Measurements from ENCODE around the gene ZWINT.

ZWINT gene, protein sequence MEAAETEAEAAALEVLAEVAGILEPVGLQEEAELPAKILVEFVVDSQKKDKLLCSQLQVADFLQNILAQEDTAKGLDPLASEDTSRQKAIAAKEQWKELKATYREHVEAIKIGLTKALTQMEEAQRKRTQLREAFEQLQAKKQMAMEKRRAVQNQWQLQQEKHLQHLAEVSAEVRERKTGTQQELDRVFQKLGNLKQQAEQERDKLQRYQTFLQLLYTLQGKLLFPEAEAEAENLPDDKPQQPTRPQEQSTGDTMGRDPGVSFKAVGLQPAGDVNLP

DNA sequence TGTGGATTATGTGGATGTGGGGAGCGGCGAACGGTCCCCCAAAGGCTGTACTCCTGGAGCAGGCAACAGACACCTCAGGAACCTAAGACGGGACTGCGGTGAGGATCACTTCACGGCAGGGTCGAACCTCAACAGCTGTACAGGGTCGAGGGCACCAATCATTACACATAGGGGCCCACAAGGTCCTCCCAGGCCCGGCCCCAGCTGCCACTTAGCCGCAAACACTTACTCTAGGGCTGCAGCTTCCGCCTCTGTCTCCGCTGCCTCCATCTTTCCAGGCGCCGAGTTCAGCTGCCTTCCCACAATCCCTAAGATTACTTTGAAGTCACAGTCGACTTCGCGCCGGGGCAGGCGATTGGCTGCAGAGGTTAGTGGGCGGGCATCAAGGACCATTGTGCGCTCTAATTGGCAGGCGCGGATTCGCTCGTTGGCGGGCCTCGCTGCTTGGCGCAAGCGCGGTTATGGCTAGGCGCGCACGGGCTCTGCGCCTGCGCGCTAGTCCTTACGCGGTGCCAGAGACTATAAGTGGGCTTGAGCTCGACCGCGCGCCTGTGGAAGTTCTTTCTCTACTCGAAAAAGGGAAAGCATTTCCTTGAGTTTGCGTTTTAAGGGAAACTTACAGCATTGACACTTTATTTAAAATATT is at the start of gene ZWINT:
Gene ZWINT, minus strand, starts transcription at position 293 of the 646 bp plus-strand sequence. Its CDS starts 23 bp downstream, at position 270.
- no peaks in the 10 kb centered on the region for H3K9me3 ChIP-seq (ENCODE audit: control insufficient read depth, insufficient read depth, low read length)
- H3K4me3 ChIP-seq (ENCODE audit: low read depth, low read length), result peak within 1 kb of the TSS; percentile 95
- H3K27ac ChIP-seq (ENCODE audit: low read depth, low read length), result peak within 1 kb of the TSS; percentile 44
- peak within 1 kb of the TSS; percentile 88 for H3K9ac ChIP-seq (ENCODE audit: low read depth, low read length)
- H3K36me3 ChIP-seq (ENCODE audit: control insufficient read depth, insufficient read depth, low read length), result peaks cover 40% of the 10 kb centered on the region
- no peaks in the 10 kb centered on the region for H3K4me1 ChIP-seq (ENCODE audit: control insufficient read depth, insufficient read depth, low read length)
- no peaks in the 10 kb centered on the region for H3K27me3 ChIP-seq (ENCODE audit: control insufficient read depth, insufficient read depth, low read length)

DNA sequence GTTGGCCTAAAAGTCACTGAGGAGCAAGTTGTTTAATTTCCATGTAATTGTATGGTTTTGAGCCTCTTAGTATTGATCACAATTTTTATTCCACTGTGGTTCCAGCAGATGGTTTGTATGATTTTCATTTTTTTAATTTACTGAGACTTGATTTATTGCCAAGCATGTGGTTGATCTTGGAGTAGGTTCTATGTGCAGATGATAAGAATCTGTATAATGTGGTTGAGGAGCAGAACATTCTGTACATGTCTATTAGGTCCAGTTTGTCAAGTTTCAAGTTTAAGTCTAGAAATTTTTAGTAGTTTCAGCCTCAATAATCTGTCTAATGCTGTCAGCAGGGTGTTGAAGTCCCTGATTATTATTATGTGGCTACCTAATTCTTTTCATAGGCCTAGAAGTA is 22.7 kb upstream of the ZWINT start:
- H3K9me3 ChIP-seq (ENCODE audit: control insufficient read depth, insufficient read depth, low read length), result no peaks in the 10 kb centered on the region; the same call in 1 of the 2 replicates
- no peaks in the 10 kb centered on the region for H3K27me3 ChIP-seq (ENCODE audit: control insufficient read depth, insufficient read depth, low read length)
- H3K4me3 ChIP-seq (ENCODE audit: low read depth, low read length), result no peak overlapping the region
- H3K36me3 ChIP-seq (ENCODE audit: control insufficient read depth, insufficient read depth, low read length), result no peaks in the 10 kb centered on the region
- no peak overlapping the region for H3K9ac ChIP-seq (ENCODE audit: low read depth, low read length)
- no peak overlapping the region for H3K27ac ChIP-seq (ENCODE audit: low read depth, low read length)
- H3K4me1 ChIP-seq (ENCODE audit: control insufficient read depth, insufficient read depth, low read length), result no peaks in the 10 kb centered on the region

DNA sequence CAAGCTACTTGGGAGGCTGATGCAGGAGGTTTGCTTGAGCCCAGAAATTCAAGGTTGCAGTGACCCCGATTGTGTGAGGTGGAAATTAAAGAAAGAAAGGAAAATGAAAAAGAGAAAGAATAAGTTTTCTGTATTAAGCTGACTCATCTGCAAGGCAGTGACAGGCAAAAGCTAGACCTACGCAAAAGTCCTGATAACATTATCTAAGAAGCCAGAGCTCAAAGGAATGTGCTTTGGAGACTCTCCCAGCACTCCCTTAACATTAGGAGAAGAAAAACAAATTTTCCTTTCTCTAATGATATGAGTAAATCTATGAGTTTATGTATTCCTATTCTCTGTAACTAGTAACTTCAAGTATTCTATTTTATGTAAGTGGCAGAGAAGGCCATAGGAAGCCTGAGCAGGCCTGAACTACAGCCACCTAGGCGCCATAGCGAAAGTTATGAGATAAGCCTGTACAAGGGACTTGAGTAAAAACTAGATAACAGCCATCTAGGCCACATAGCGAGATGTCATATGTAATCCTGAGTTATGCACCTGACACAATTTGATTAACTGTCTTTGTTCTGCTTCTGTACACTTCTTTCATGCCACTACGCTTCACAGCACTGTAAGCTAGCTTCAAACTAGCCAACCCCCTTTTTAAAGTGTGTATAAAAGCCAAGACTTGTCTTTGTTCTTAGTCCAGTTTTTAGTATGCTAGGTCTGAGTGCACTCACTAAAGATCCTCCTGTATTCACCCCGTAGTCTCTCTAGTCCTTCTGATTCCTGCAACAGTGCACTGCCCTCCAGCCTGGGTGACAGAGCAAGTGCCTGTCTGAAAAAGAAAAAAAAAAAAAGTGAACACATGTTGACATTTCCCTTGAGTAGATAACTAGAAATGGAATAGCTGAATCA is 9.4 kb upstream of the ZWINT start:
- Histone ChIP-seq H3K27me3 (ENCODE audit: control insufficient read depth, insufficient read depth, low read length) (no peaks in the 10 kb centered on the region), H3K4me1 (ENCODE audit: control insufficient read depth, insufficient read depth, low read length) (no peaks in the 10 kb centered on the region), H3K9me3 (ENCODE audit: control insufficient read depth, insufficient read depth, low read length) (peaks cover 25% of the 10 kb centered on the region), H3K27ac (ENCODE audit: low read depth, low read length) (no peak overlapping the region), H3K4me3 (ENCODE audit: low read depth, low read length) (no peak overlapping the region), H3K36me3 (ENCODE audit: control insufficient read depth, insufficient read depth, low read length) (no peaks in the 10 kb centered on the region), H3K9ac (ENCODE audit: low read depth, low read length) (no peak overlapping the region)

DNA sequence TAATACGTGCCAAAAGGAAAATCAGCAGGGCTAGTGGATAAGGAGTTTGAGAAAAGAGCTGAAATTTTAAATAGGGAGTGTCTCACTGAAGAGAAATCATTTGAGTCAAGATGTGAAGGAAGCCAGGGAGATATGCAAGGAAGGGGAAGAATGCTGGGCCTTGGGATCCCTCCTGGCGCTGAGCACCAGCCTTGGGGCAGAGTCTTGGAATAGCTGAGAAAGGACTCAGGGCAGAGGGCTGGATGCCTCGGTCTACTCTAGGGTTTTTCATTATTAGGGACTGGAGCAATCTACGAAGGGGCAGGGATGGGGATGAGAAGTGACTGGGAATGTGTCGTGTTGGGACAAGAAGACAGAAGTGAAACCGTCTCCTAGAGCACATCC is 484 bp downstream of the ZWINT start:
- Histone ChIP-seq H3K27ac (ENCODE audit: low read depth, low read length) (no peak overlapping the region), H3K36me3 (ENCODE audit: control insufficient read depth, insufficient read depth, low read length) (peaks cover 45% of the 10 kb centered on the region), H3K4me3 (ENCODE audit: low read depth, low read length) (peak overlapping the region; percentile 95), H3K9ac (ENCODE audit: low read depth, low read length) (peak overlapping the region; percentile 88), H3K9me3 (ENCODE audit: control insufficient read depth, insufficient read depth, low read length) (no peaks in the 10 kb centered on the region), H3K27me3 (ENCODE audit: control insufficient read depth, insufficient read depth, low read length) (no peaks in the 10 kb centered on the region), H3K4me1 (ENCODE audit: control insufficient read depth, insufficient read depth, low read length) (no peaks in the 10 kb centered on the region)

DNA sequence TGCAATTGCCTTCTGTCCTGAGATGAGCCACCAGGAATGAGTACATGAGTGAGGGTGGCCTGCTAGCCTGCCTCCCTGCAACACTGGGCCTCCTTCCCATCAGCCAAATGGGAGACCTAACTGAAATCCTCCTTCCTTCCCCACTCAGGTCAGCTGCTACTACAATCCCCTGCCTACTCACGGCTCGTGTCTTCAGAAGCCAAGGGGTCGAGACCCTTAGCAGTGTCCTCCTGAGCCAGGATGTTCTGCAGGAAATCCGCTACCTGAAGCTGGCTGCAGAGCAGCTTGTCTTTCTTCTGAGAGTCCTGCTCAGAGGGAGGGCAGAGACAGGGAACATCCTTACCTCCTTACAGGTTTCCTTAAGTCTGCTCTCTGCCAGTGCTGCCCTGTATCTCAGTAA is 1.2 kb downstream of the ZWINT start:
- H3K36me3 ChIP-seq (ENCODE audit: control insufficient read depth, insufficient read depth, low read length), result peaks cover 53% of the 10 kb centered on the region
- peak overlapping the region; percentile 95 for H3K4me3 ChIP-seq (ENCODE audit: low read depth, low read length)
- no peaks in the 10 kb centered on the region for H3K9me3 ChIP-seq (ENCODE audit: control insufficient read depth, insufficient read depth, low read length)
- no peaks in the 10 kb centered on the region for H3K27me3 ChIP-seq (ENCODE audit: control insufficient read depth, insufficient read depth, low read length)
- no peaks in the 10 kb centered on the region for H3K4me1 ChIP-seq (ENCODE audit: control insufficient read depth, insufficient read depth, low read length)
- no peak overlapping the region for H3K9ac ChIP-seq (ENCODE audit: low read depth, low read length)
- H3K27ac ChIP-seq (ENCODE audit: low read depth, low read length), result no peak overlapping the region

DNA sequence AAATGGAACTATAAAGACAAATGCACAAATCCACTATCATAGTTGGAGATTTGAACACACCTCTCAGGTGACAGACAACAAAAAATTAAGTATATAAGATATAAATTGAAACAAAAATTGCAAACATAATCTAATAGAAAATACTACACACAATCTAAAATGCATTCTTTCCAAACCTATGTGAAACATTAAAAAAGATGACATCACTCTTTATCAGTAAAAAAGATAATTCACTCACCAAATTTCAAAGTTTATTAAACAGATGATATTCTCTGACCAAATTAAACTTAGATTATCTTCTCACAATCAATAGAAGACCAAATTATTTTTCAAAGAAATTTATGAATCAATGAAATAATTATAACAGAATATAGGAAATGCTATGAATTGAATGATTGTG is 4.0 kb downstream of the ZWINT start:
- Histone ChIP-seq H3K4me1 (ENCODE audit: control insufficient read depth, insufficient read depth, low read length) (no peaks in the 10 kb centered on the region), H3K9me3 (ENCODE audit: control insufficient read depth, insufficient read depth, low read length) (no peaks in the 10 kb centered on the region), H3K27ac (ENCODE audit: low read depth, low read length) (no peak overlapping the region), H3K4me3 (ENCODE audit: low read depth, low read length) (no peak overlapping the region), H3K9ac (ENCODE audit: low read depth, low read length) (no peak overlapping the region), H3K36me3 (ENCODE audit: control insufficient read depth, insufficient read depth, low read length) (peaks cover 72% of the 10 kb centered on the region), H3K27me3 (ENCODE audit: control insufficient read depth, insufficient read depth, low read length) (no peaks in the 10 kb centered on the region)

DNA sequence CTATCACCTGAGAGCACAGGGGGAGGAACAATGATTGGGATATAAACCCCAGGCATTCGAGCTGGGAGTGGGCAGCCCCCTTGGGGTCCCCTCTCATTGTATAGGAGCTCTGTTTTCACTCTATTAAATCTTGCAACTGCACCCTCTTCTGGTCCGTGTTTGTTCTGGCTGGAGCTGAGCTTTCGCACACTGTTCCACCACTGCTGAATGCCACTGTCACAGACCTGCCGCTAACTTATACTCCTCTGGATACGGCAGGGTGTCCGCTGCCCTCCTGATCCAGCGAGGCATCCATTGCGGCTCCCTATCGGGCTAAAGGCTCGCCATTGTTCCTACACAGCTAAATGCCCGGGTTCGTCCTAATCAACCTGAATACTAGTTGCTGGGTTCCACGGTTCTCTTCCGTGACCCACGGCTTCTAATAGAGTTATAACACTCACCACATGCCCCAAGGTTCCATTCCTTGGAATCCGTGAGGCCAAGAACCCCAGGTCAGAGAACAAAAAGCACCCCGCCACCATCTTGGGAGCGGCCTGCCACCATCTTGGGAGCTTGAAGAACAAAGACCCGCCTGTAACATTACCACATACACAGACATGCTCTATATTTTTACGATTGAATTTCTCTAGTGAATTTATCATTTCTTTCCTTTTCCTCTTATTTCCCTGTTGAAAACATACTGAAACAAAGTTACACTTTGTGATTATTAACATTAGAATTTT is 9.0 kb downstream of the ZWINT start:
- Histone ChIP-seq H3K4me1 (ENCODE audit: control insufficient read depth, insufficient read depth, low read length) (no peaks in the 10 kb centered on the region), H3K27ac (ENCODE audit: low read depth, low read length) (no peak overlapping the region), H3K27me3 (ENCODE audit: control insufficient read depth, insufficient read depth, low read length) (no peaks in the 10 kb centered on the region), H3K4me3 (ENCODE audit: low read depth, low read length) (no peak overlapping the region), H3K36me3 (ENCODE audit: control insufficient read depth, insufficient read depth, low read length) (peaks cover 41% of the 10 kb centered on the region), H3K9ac (ENCODE audit: low read depth, low read length) (no peak overlapping the region), H3K9me3 (ENCODE audit: control insufficient read depth, insufficient read depth, low read length) (no peaks in the 10 kb centered on the region)

DNA sequence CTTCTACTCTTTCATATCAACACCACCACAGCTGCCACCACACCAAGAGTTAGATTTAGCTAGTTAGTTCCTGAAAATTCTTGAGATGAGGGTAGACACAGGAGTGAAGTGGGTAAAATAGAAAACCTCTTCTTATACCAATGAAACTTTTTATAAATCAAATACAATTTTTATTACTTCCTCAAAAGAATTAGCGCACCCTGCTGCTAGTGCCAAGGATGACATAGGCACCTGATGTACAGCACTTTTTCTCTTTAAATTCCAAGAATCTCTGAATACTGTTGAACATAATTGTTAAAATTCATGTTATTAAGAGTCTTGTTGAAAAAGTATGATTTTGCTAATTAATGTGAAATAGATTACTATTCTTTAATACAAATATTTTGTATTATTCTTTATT is 11.4 kb downstream of the ZWINT start:
- H3K9me3 ChIP-seq (ENCODE audit: control insufficient read depth, insufficient read depth, low read length), result no peaks in the 10 kb centered on the region

DNA sequence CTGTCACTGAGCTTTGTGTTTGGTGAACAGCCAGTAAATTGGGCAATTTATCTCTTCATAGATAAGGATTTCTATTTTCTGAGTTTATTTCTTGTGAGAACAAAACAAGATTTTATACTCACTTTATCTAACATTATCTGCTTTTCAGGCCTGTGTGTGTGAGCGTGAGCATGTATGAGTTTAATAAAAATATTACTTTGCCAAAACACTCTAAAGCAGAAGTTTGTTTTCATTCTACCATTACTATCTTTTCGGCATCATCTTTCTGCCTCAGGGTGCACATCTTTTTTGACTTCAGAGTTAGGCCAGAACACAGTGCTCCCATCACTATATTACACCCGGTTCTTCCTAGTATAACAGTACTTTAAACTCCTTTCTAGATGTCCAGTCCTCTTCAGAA is 13.0 kb downstream of the ZWINT start:
- Histone ChIP-seq H3K9ac (ENCODE audit: low read depth, low read length) (no peak overlapping the region), H3K36me3 (ENCODE audit: control insufficient read depth, insufficient read depth, low read length) (peaks cover 3% of the 10 kb centered on the region; the same call in 1 of the 2 replicates), H3K27ac (ENCODE audit: low read depth, low read length) (no peak overlapping the region), H3K27me3 (ENCODE audit: control insufficient read depth, insufficient read depth, low read length) (no peaks in the 10 kb centered on the region), H3K9me3 (ENCODE audit: control insufficient read depth, insufficient read depth, low read length) (no peaks in the 10 kb centered on the region), H3K4me1 (ENCODE audit: control insufficient read depth, insufficient read depth, low read length) (no peaks in the 10 kb centered on the region), H3K4me3 (ENCODE audit: low read depth, low read length) (no peak overlapping the region)

More for the DNA sequence above, 11.4 kb downstream of the ZWINT start:
- Histone ChIP-seq H3K27me3 (ENCODE audit: control insufficient read depth, insufficient read depth, low read length) (no peaks in the 10 kb centered on the region), H3K27ac (ENCODE audit: low read depth, low read length) (no peak overlapping the region), H3K9ac (ENCODE audit: low read depth, low read length) (no peak overlapping the region), H3K4me3 (ENCODE audit: low read depth, low read length) (no peak overlapping the region), H3K36me3 (ENCODE audit: control insufficient read depth, insufficient read depth, low read length) (peaks cover 18% of the 10 kb centered on the region), H3K4me1 (ENCODE audit: control insufficient read depth, insufficient read depth, low read length) (no peaks in the 10 kb centered on the region)

DNA sequence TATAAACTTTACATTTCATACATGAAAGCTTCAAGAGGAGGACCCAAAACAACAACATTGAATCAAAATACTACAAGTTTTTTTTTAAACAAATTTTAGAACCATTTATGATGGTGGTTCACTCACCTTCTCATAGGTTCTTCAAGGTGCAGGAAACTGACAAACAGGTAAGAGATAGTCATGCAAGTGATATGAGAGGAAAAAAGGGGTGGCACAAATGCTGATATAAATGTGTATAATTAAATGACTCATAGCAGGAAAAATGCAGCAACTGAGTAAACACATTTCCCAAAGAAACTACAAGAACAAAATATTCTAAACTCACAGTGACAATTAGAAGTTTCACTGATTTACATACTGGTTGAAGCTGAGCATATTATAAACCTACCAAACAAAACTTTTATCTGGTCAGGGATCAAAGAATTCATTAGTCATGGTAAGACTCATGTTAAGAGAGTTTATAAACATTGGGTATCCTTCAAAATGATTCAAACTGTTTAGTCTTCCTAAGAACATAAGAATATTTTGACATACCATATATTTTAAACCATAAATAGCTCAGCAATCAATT is 14.1 kb downstream of the ZWINT start:
- H3K4me1 ChIP-seq (ENCODE audit: control insufficient read depth, insufficient read depth, low read length), result no peaks in the 10 kb centered on the region
- no peaks in the 10 kb centered on the region for H3K27me3 ChIP-seq (ENCODE audit: control insufficient read depth, insufficient read depth, low read length)
- H3K27ac ChIP-seq (ENCODE audit: low read depth, low read length), result no peak overlapping the region
- H3K9me3 ChIP-seq (ENCODE audit: control insufficient read depth, insufficient read depth, low read length), result no peaks in the 10 kb centered on the region
- no peaks in the 10 kb centered on the region for H3K36me3 ChIP-seq (ENCODE audit: control insufficient read depth, insufficient read depth, low read length)
- no peak overlapping the region for H3K9ac ChIP-seq (ENCODE audit: low read depth, low read length)
- H3K4me3 ChIP-seq (ENCODE audit: low read depth, low read length), result no peak overlapping the region

Measured in HUES48 (cell line).